GM23338 (cell line): ENCODE data around the gene TSNAX. TPM values are rescaled to one million over a fixed set of nuclear protein-coding genes. Genes with fewer than 3 reads are reported as not detected.
"Not testable (repeated sequence)": the region's sequence is repeated elsewhere in the genome, so short reads cannot be mapped to it uniquely, and the experiment has no call there.

Source experiments
- ATAC-seq: fragments of 200-7000 bp; cut with Tn5 transposase; 3 replicates; pipeline ENCODE4 v1.9.1; 2020
- DNase-seq: peaks from one replicate; pipeline ENCODE4 v3.0.0-alpha.2; 2015; ENCODE audit warnings: low spot score
- H2AFZ ChIP-seq: fragments of 200-600 bp; sonication (generic); 2 replicates; pipeline ENCODE4 v1.8.0; 2016; ENCODE audit warnings: antibody characterized with exemption, mild to moderate bottlenecking, moderate library complexity
- H3F3A ChIP-seq: fragments of 200-600 bp; sonication (generic); replicated peaks from 2 replicates; pipeline ENCODE4 v1.8.0; 2017; ENCODE audit warnings: antibody characterized with exemption, mixed run types, low read depth
- H3K27ac ChIP-seq: fragments of 200-600 bp; sonication (generic); 2 replicates; pipeline ENCODE4 v1.6.1; 2016; ENCODE audit warnings: low read depth
- H3K27me3 ChIP-seq: fragments of 200-600 bp; sonication (generic); 2 replicates; pipeline ENCODE4 v1.8.0; 2016; ENCODE audit warnings: mild to moderate bottlenecking, mixed run types, moderate library complexity; ENCODE audit not compliant: insufficient read depth
- H3K36me3 ChIP-seq: fragments of 200-600 bp; sonication (generic); 2 replicates; pipeline ENCODE4 v1.8.0; 2016; ENCODE audit warnings: mild to moderate bottlenecking; ENCODE audit not compliant: insufficient read depth
- H3K4me1 ChIP-seq: fragments of 200-600 bp; sonication (generic); 2 replicates; pipeline ENCODE4 v1.8.0; 2016; ENCODE audit warnings: mild to moderate bottlenecking, moderate library complexity; ENCODE audit not compliant: insufficient read depth
- H3K4me2 ChIP-seq: fragments of 200-600 bp; sonication (generic); 2 replicates; pipeline ENCODE4 v1.7.1; 2017; ENCODE audit warnings: mixed run types
- H3K4me3 ChIP-seq: fragments of 200-600 bp; sonication (generic); 2 replicates; pipeline ENCODE4 v1.6.1; 2016; ENCODE audit warnings: mixed run types
- H3K79me2 ChIP-seq: fragments of 200-600 bp; sonication (generic); replicated peaks from 2 replicates; pipeline ENCODE4 v1.8.0; 2017; ENCODE audit warnings: mild to moderate bottlenecking; ENCODE audit not compliant: insufficient read depth
- H3K9me2 ChIP-seq: fragments of 200-600 bp; sonication (generic); 2 replicates; pipeline ENCODE4 v1.8.0; 2017; ENCODE audit not compliant: insufficient read depth
- H4K20me1 ChIP-seq: fragments of 200-600 bp; sonication (generic); replicated peaks from 2 replicates; pipeline ENCODE4 v1.8.0; 2017; ENCODE audit warnings: mild to moderate bottlenecking; ENCODE audit not compliant: insufficient read depth
- H3K27ac Mint-ChIP-seq: 2 replicates; pipeline ENCODE4 v1.8.0; 2020; ENCODE audit warnings: inconsistent platforms, mild to moderate bottlenecking, moderate library complexity, mixed read lengths
- H3K27me3 Mint-ChIP-seq: 3 replicates; pipeline ENCODE4 v1.8.0; 2022; ENCODE audit warnings: low read depth, mild to moderate bottlenecking, moderate library complexity, mixed read lengths, inconsistent platforms; ENCODE audit not compliant: insufficient read depth, poor library complexity
- H3K36me3 Mint-ChIP-seq: 3 replicates; pipeline ENCODE4 v1.8.0; 2021; ENCODE audit warnings: low read depth, mild to moderate bottlenecking, inconsistent platforms, moderate library complexity, mixed read lengths
- H3K4me1 Mint-ChIP-seq: 3 replicates; pipeline ENCODE4 v1.8.0; 2020; ENCODE audit warnings: mild to moderate bottlenecking, inconsistent platforms, mixed read lengths
- H3K4me3 Mint-ChIP-seq: 3 replicates; pipeline ENCODE4 v1.8.0; 2021; ENCODE audit warnings: moderate library complexity, mild to moderate bottlenecking, inconsistent platforms, mixed read lengths
- H3K9me3 Mint-ChIP-seq: 3 replicates; pipeline ENCODE4 v1.8.0; 2020; ENCODE audit warnings: moderate library complexity, mild to moderate bottlenecking, inconsistent platforms, mixed read lengths
- NANOG ChIP-seq: IDR thresholded peaks from 2 replicates; pipeline ENCODE4 v1.6.1; 2016; ENCODE audit warnings: antibody characterized with exemption, borderline replicate concordance
- STAT1 ChIP-seq: IDR thresholded peaks from one replicate; pipeline ENCODE4 v1.6.1; 2016; ENCODE audit warnings: antibody characterized with exemption; ENCODE audit not compliant: unreplicated experiment
- ZNF114 ChIP-seq: fragments of 250-450 bp; sonication (Bioruptor Pico); IDR thresholded peaks from 2 replicates; pipeline ENCODE4 v1.5.0; 2020; ENCODE audit warnings: mild to moderate bottlenecking, moderate library complexity
- polyA plus RNA-seq: library from polyadenylated mRNA; unstranded; fragments of >200 nt; fragmentation: Nextera tagmentation; extraction: Ambion mirVana; gene quantifications from 2 replicates; pipeline ENCODE4 v1.2.1, GENCODE V29; 2016
- total RNA-seq: library from RNA; depleted of rRNA; stranded (reverse); fragments of >200 nt; shearing (Covaris generic); gene quantifications from 2 replicates; pipeline ENCODE4 v1.2.3, GENCODE V29; 2014
- TF ChIP-seq, protein P1 (sequence below), 2 experiments: fragments of 200-600 bp in 1 of 2; sonication (generic) in 1 of 2; conservative IDR thresholded peaks; 2 replicates each; pipeline versions ENCODE4 v1.5.1 to v1.6.1; 2016 to 2017; ENCODE audit warnings: antibody characterized with exemption in 2 of 2, low read depth in 2 of 2, mild to moderate bottlenecking in 2 of 2, moderate library complexity in 1 of 2
- TF ChIP-seq, protein P2 (sequence below): IDR thresholded peaks from 2 replicates; pipeline ENCODE4 v1.6.1; 2016; ENCODE audit warnings: antibody characterized with exemption
- TF ChIP-seq, protein P3 (sequence below): fragments of 250-450 bp; sonication (Bioruptor Pico); IDR thresholded peaks from 2 replicates; pipeline ENCODE4 v1.5.0; 2020; ENCODE audit warnings: mild to moderate bottlenecking, moderate library complexity
- TF ChIP-seq, protein P4 (sequence below): IDR thresholded peaks from one replicate; pipeline ENCODE4 v1.6.1; 2018; ENCODE audit warnings: antibody characterized with exemption; ENCODE audit not compliant: unreplicated experiment

TSNAX gene
- total and polyA plus RNA-seq, 2 experiments from 2014 or later, result 31.5 to 31.7 TPM

DNA sequence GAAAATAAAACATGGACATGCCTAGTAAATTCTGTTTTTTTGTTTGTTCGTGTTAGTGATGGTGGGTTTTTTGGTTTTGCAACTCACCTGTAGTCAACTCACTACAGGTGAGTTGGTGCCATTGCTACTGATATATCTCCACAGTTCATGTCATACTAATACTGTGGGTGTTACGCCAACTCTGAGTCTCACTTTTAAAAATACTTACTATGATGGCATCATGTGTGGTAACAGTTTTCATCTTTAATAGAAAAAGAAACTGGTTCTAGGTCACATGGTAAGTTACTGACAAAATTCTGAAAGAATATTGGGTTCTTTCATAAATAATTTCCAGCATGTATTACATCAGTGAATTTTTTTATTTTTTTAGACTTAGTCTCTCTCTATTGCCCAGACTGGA is 38.0 kb downstream of the TSNAX start:
- Mint-ChIP-seq H3K27me3 (no peaks in the 10 kb centered on the region), H3K4me1 (no peaks in the 10 kb centered on the region), H3K4me3 (no peak overlapping the region), H3K27ac (no peak overlapping the region), H3K36me3 (peaks cover 23% of the 10 kb centered on the region; the same call in 2 of the 3 replicates), H3K9me3 (no peaks in the 10 kb centered on the region)
- DNase-seq (no peak), ATAC-seq (no peak)
- H3K27ac ChIP-seq, result no peak overlapping the region
- TF ChIP-seq ZNF114 (no peak), STAT1 (no peak), NANOG (no peak)
- TF ChIP-seq, protein P1, sequence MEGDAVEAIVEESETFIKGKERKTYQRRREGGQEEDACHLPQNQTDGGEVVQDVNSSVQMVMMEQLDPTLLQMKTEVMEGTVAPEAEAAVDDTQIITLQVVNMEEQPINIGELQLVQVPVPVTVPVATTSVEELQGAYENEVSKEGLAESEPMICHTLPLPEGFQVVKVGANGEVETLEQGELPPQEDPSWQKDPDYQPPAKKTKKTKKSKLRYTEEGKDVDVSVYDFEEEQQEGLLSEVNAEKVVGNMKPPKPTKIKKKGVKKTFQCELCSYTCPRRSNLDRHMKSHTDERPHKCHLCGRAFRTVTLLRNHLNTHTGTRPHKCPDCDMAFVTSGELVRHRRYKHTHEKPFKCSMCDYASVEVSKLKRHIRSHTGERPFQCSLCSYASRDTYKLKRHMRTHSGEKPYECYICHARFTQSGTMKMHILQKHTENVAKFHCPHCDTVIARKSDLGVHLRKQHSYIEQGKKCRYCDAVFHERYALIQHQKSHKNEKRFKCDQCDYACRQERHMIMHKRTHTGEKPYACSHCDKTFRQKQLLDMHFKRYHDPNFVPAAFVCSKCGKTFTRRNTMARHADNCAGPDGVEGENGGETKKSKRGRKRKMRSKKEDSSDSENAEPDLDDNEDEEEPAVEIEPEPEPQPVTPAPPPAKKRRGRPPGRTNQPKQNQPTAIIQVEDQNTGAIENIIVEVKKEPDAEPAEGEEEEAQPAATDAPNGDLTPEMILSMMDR (conservative IDR thresholded peaks at IDR 0.05; ENCODE audit: low read depth in 2 of 2), result no peak
- TF ChIP-seq, protein P2, sequence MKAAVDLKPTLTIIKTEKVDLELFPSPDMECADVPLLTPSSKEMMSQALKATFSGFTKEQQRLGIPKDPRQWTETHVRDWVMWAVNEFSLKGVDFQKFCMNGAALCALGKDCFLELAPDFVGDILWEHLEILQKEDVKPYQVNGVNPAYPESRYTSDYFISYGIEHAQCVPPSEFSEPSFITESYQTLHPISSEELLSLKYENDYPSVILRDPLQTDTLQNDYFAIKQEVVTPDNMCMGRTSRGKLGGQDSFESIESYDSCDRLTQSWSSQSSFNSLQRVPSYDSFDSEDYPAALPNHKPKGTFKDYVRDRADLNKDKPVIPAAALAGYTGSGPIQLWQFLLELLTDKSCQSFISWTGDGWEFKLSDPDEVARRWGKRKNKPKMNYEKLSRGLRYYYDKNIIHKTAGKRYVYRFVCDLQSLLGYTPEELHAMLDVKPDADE, result no peak
- TF ChIP-seq, protein P3, sequence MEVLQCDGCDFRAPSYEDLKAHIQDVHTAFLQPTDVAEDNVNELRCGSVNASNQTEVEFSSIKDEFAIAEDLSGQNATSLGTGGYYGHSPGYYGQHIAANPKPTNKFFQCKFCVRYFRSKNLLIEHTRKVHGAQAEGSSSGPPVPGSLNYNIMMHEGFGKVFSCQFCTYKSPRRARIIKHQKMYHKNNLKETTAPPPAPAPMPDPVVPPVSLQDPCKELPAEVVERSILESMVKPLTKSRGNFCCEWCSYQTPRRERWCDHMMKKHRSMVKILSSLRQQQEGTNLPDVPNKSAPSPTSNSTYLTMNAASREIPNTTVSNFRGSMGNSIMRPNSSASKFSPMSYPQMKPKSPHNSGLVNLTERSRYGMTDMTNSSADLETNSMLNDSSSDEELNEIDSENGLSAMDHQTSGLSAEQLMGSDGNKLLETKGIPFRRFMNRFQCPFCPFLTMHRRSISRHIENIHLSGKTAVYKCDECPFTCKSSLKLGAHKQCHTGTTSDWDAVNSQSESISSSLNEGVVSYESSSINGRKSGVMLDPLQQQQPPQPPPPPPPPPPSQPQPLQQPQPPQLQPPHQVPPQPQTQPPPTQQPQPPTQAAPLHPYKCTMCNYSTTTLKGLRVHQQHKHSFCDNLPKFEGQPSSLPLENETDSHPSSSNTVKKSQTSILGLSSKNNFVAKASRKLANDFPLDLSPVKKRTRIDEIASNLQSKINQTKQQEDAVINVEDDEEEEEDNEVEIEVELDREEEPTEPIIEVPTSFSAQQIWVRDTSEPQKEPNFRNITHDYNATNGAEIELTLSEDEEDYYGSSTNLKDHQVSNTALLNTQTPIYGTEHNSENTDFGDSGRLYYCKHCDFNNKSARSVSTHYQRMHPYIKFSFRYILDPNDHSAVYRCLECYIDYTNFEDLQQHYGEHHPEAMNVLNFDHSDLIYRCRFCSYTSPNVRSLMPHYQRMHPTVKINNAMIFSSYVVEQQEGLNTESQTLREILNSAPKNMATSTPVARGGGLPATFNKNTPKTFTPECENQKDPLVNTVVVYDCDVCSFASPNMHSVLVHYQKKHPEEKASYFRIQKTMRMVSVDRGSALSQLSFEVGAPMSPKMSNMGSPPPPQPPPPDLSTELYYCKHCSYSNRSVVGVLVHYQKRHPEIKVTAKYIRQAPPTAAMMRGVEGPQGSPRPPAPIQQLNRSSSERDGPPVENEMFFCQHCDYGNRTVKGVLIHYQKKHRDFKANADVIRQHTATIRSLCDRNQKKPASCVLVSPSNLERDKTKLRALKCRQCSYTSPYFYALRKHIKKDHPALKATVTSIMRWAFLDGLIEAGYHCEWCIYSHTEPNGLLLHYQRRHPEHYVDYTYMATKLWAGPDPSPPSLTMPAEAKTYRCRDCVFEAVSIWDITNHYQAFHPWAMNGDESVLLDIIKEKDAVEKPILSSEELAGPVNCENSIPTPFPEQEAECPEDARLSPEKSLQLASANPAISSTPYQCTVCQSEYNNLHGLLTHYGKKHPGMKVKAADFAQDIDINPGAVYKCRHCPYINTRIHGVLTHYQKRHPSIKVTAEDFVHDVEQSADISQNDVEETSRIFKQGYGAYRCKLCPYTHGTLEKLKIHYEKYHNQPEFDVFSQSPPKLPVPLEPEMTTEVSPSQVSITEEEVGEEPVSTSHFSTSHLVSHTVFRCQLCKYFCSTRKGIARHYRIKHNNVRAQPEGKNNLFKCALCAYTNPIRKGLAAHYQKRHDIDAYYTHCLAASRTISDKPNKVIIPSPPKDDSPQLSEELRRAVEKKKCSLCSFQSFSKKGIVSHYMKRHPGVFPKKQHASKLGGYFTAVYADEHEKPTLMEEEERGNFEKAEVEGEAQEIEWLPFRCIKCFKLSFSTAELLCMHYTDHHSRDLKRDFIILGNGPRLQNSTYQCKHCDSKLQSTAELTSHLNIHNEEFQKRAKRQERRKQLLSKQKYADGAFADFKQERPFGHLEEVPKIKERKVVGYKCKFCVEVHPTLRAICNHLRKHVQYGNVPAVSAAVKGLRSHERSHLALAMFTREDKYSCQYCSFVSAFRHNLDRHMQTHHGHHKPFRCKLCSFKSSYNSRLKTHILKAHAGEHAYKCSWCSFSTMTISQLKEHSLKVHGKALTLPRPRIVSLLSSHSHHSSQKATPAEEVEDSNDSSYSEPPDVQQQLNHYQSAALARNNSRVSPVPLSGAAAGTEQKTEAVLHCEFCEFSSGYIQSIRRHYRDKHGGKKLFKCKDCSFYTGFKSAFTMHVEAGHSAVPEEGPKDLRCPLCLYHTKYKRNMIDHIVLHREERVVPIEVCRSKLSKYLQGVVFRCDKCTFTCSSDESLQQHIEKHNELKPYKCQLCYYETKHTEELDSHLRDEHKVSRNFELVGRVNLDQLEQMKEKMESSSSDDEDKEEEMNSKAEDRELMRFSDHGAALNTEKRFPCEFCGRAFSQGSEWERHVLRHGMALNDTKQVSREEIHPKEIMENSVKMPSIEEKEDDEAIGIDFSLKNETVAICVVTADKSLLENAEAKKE (CRISPR knock-in tag), result no peak
- TF ChIP-seq, protein P4, sequence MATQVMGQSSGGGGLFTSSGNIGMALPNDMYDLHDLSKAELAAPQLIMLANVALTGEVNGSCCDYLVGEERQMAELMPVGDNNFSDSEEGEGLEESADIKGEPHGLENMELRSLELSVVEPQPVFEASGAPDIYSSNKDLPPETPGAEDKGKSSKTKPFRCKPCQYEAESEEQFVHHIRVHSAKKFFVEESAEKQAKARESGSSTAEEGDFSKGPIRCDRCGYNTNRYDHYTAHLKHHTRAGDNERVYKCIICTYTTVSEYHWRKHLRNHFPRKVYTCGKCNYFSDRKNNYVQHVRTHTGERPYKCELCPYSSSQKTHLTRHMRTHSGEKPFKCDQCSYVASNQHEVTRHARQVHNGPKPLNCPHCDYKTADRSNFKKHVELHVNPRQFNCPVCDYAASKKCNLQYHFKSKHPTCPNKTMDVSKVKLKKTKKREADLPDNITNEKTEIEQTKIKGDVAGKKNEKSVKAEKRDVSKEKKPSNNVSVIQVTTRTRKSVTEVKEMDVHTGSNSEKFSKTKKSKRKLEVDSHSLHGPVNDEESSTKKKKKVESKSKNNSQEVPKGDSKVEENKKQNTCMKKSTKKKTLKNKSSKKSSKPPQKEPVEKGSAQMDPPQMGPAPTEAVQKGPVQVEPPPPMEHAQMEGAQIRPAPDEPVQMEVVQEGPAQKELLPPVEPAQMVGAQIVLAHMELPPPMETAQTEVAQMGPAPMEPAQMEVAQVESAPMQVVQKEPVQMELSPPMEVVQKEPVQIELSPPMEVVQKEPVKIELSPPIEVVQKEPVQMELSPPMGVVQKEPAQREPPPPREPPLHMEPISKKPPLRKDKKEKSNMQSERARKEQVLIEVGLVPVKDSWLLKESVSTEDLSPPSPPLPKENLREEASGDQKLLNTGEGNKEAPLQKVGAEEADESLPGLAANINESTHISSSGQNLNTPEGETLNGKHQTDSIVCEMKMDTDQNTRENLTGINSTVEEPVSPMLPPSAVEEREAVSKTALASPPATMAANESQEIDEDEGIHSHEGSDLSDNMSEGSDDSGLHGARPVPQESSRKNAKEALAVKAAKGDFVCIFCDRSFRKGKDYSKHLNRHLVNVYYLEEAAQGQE, result no peak
- no peak overlapping the region for H3K4me3 ChIP-seq
- H3K9me2 ChIP-seq, result no peaks in the 10 kb centered on the region
- H3F3A ChIP-seq, result no peaks in the 10 kb centered on the region
- H3K4me2 ChIP-seq, result no peak overlapping the region
- no peaks in the 10 kb centered on the region for H3K27me3 ChIP-seq
- H3K4me1 ChIP-seq, result no peaks in the 10 kb centered on the region
- peaks cover 6% of the 10 kb centered on the region; the same call in 1 of the 2 replicates for H3K36me3 ChIP-seq
- H2AFZ ChIP-seq, result no peak overlapping the region
- H4K20me1 ChIP-seq, result peaks cover 3% of the 10 kb centered on the region; the same call in 1 of the 2 replicates
- no peaks in the 10 kb centered on the region for H3K79me2 ChIP-seq

DNA sequence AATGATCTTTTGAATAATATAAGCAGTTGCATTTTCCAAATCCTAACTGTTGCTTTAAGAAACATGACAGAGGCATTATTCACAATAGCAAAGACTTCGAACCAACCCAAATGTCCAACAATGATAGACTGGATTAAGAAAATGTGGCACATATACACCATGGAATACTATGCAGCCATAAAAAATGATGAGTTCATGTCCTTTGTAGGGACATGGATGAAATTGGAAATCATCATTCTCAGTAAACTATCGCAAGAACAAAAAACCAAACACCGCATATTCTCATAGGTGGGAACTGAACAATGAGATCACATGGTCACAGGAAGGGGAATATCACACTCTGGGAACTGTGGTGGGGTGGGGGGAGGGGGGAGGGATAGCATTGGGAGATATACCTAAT is 41.8 kb downstream of the TSNAX start:
- H3K4me1 Mint-ChIP-seq, H3K4me1 ChIP-seq, H3K79me2 ChIP-seq, H3K27me3 Mint-ChIP-seq, H4K20me1 ChIP-seq, H3K4me2 ChIP-seq, H3K27ac Mint-ChIP-seq, ATAC-seq, H3K4me3 ChIP-seq, H3K27me3 ChIP-seq, H3K27ac ChIP-seq, H3K9me2 ChIP-seq, DNase-seq, H3F3A ChIP-seq, H2AFZ ChIP-seq, H3K4me3 Mint-ChIP-seq, H3K9me3 Mint-ChIP-seq, H3K36me3 ChIP-seq: not testable (repeated sequence)
- peaks cover 16% of the 10 kb centered on the region; the same call in 2 of the 3 replicates for H3K36me3 Mint-ChIP-seq
